ENCODE data around the gene PHKA1. TPM values are rescaled to one million over a fixed set of nuclear protein-coding genes. Genes with fewer than 3 reads are reported as not detected.

The PHKA1 gene
- total RNA-seq, 1 donor from 2014 or later: 5.8 TPM

Other genes starting within 250 kb of the PHKA1 start
- gene HDAC8, start 141.5 kb downstream of the PHKA1 start, total RNA-seq: 23.4 TPM
- not detected for gene DMRTC1B, start 62.6 kb upstream of the PHKA1 start, total RNA-seq
- not detected for gene FAM236B, start 68.4 kb upstream of the PHKA1 start, total RNA-seq
- not detected for gene FAM236D, start 93.9 kb upstream of the PHKA1 start, total RNA-seq
- gene FAM236C, start 198.3 kb upstream of the PHKA1 start, total RNA-seq: not detected
- not detected for gene FAM236A, start 223.9 kb upstream of the PHKA1 start, total RNA-seq
- not detected for gene DMRTC1, start 229.5 kb upstream of the PHKA1 start, total RNA-seq

All from cardiac septum (tissue), 1 donor.